ENCODE data around the gene NR6A1.

NR6A1 gene

GRCh38 chr9:124506433-124506832 is 264.7 kb downstream of the NR6A1 start:
- no peak for TF ChIP-seq CTCF (IDR thresholded peaks at IDR 0.05; ENCODE audit: control insufficient read depth, insufficient read depth, low read depth, low read length, missing control alignments)
- no peak for DNase-seq (ENCODE audit: low read depth)
- H3K4me3 ChIP-seq (ENCODE audit: control insufficient read depth, low read depth, low read length) = no peak overlapping the region

GRCh38 chr9:124505901-124506346 is 265.2 kb downstream of the NR6A1 start:
- DNase-seq (ENCODE audit: low read depth) = no peak
- H3K4me3 ChIP-seq (ENCODE audit: control insufficient read depth, low read depth, low read length) = no peak overlapping the region
- TF ChIP-seq CTCF (IDR thresholded peaks at IDR 0.05; ENCODE audit: control insufficient read depth, insufficient read depth, low read depth, low read length, missing control alignments) = no peak

GRCh38 chr9:124505006-124505900 is 265.9 kb downstream of the NR6A1 start:
- H3K4me3 ChIP-seq (ENCODE audit: control insufficient read depth, low read depth, low read length) = no peak overlapping the region

GRCh38 chr9:124504530-124505005 is 266.5 kb downstream of the NR6A1 start:
- DNase-seq (ENCODE audit: low read depth) = no peak
- TF ChIP-seq CTCF (IDR thresholded peaks at IDR 0.05; ENCODE audit: control insufficient read depth, insufficient read depth, low read depth, low read length, missing control alignments) = no peak
- H3K4me3 ChIP-seq (ENCODE audit: control insufficient read depth, low read depth, low read length) = no peak overlapping the region

More at GRCh38 chr9:124505006-124505900, 265.9 kb downstream of the NR6A1 start:
- no peak for TF ChIP-seq CTCF (IDR thresholded peaks at IDR 0.05; ENCODE audit: control insufficient read depth, insufficient read depth, low read depth, low read length, missing control alignments)
- DNase-seq (ENCODE audit: low read depth) = no peak

GRCh38 chr9:124503713-124504529 is 267.2 kb downstream of the NR6A1 start:
- DNase-seq (ENCODE audit: low read depth) = no peak
- TF ChIP-seq CTCF (IDR thresholded peaks at IDR 0.05; ENCODE audit: control insufficient read depth, insufficient read depth, low read depth, low read length, missing control alignments) = no peak
- no peak overlapping the region for H3K4me3 ChIP-seq (ENCODE audit: control insufficient read depth, low read depth, low read length)
